ENCODE data around the gene ZCCHC2.

The ZCCHC2 gene

DNA sequence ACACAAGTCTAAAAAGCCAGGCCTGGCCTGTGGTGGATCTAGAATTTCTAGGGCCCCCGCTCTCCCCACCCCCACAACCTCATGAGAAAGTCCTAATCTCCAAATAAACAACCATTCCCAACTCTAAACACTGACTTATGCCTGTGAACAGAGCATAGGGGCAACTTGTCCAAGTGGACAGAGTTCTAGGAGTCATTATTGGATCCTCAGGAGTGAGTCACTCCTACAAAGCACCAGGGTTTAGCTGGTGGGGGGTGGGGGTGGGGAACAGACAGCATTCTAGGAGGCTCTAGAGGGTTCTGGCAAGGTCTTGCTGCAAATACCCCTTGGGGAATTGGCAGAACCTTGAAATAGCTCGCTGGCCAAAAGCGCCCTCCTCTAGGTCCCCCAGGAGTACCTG, 83.3 kb downstream of the ZCCHC2 start:
- TF ChIP-seq SUZ12 (IDR thresholded peaks at IDR 0.05): no peak
- no peak for TF ChIP-seq TARDBP (IDR thresholded peaks at IDR 0.05)
- no peak for TF ChIP-seq SP1 (IDR thresholded peaks at IDR 0.05)
- TF ChIP-seq FOXM1 (IDR thresholded peaks at IDR 0.05; ENCODE audit: borderline replicate concordance): no peak
- TF ChIP-seq NFRKB (IDR thresholded peaks at IDR 0.05): no peak
- TF ChIP-seq LEF1 (IDR thresholded peaks at IDR 0.05; ENCODE audit: borderline replicate concordance): no peak
- no peak for TF ChIP-seq L3MBTL2 (conservative IDR thresholded peaks at IDR 0.05)
- no peak for TF ChIP-seq ZNF384 (IDR thresholded peaks at IDR 0.05)
- TF ChIP-seq, protein P1, sequence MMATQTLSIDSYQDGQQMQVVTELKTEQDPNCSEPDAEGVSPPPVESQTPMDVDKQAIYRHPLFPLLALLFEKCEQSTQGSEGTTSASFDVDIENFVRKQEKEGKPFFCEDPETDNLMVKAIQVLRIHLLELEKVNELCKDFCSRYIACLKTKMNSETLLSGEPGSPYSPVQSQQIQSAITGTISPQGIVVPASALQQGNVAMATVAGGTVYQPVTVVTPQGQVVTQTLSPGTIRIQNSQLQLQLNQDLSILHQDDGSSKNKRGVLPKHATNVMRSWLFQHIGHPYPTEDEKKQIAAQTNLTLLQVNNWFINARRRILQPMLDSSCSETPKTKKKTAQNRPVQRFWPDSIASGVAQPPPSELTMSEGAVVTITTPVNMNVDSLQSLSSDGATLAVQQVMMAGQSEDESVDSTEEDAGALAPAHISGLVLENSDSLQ (IDR thresholded peaks at IDR 0.05): no peak
- TF ChIP-seq ARNT (IDR thresholded peaks at IDR 0.05): no peak
- no peak for TF ChIP-seq ELF4 (IDR thresholded peaks at IDR 0.05)
- no peak for TF ChIP-seq HDGF (IDR thresholded peaks at IDR 0.05; ENCODE audit: borderline replicate concordance)
- no peak for TF ChIP-seq CTBP1 (IDR thresholded peaks at IDR 0.05; ENCODE audit: borderline replicate concordance)
- TF ChIP-seq BHLHE40 (IDR thresholded peaks at IDR 0.05; ENCODE audit: borderline replicate concordance): no peak
- TF ChIP-seq FOXK2 (IDR thresholded peaks at IDR 0.05): no peak
- no peak for TF ChIP-seq FOXA1 (IDR thresholded peaks at IDR 0.05)
- DNase-seq (ENCODE audit: extremely low spot score): no peak
- CTCF ChIA-PET: no interaction called here
- POLR2A ChIA-PET: no interaction called here

DNA sequence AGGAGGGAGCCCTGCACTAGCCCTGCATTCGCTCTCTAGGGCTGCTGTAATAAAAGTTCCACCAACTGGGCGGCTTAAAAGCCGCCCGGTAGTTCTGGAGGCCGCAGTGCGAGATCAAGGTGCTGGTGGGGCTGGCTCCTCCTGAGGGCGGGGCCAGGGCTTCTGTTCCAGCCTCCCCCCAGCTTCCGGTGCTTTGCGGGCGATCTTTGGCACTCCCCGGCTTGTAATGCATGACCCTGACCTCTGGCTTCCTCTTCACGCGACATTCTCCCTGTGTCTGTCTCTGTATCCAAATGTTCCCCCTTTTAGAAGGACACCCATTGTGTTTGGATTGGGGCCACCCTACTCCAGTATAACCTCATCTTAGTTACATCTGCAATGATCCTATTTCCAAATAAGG, 84.5 kb downstream of the ZCCHC2 start:
- CTCF ChIA-PET: no interaction called here
- POLR2A ChIA-PET: no interaction called here
- DNase-seq (ENCODE audit: extremely low spot score): no peak

DNA sequence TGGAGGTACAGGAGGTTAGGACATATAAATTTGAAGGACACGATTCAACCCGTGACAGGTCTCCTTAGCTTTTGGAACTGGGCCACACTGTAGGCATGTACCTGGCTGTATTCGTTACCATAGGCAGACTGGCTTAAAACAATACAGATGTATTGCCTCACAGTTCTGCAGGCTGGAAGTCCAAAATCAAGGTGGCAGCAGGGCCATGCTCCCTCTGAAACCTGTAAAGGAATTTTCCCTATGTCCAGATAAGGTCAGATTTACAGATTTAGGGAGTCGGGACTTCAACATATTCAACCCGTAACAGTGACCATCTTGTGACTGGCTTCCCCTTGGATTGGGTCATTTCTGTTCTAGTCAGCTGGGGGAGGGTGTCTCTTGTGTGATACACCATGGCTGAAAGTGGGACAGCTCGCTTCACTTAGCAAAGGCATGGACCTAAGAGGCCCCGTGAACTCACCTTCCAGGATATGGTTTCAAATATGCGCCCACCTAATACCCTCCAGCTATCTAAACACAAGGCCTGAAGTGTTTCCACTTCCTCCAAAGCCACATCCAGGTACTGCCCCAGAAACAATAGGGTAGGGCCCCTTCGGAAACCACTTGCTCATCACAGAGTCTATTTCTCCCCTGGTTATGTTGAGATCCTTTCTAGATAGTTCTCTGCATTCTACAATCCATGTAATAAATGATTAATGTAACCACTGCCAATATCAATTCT, 85.0 kb downstream of the ZCCHC2 start:
- TF ChIP-seq TARDBP (IDR thresholded peaks at IDR 0.05): no peak
- TF ChIP-seq LEF1 (IDR thresholded peaks at IDR 0.05; ENCODE audit: borderline replicate concordance): no peak
- no peak for TF ChIP-seq HDGF (IDR thresholded peaks at IDR 0.05; ENCODE audit: borderline replicate concordance)
- no peak for TF ChIP-seq ELF4 (IDR thresholded peaks at IDR 0.05)
- TF ChIP-seq ZNF384 (IDR thresholded peaks at IDR 0.05): no peak
- no peak for TF ChIP-seq FOXK2 (IDR thresholded peaks at IDR 0.05)
- no peak for TF ChIP-seq NFRKB (IDR thresholded peaks at IDR 0.05)
- ChIA-PET CTCF (no interaction called here), POLR2A (no interaction called here)
- no peak for DNase-seq (ENCODE audit: extremely low spot score)

More for the DNA sequence above, 84.5 kb downstream of the ZCCHC2 start:
- TF ChIP-seq L3MBTL2 (conservative IDR thresholded peaks at IDR 0.05): no peak

DNA sequence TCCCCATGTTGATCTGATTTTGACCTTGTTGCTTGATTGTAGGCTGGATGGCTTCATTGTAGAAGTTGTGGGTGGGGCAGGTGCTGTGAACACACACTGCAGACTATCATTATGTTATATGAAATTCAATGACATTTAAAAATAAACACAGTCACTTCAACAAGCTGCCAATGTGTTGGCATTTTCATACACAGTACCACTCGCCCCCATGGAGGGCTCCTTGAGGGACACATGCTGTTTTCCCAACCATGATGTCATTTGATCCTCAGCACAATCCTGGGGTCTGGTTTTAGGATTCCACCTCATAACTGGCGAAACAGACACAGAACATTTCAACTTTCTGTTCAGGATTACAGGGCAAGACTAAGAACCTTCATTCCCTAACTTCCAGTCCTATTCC, 86.9 kb downstream of the ZCCHC2 start:
- ChIA-PET POLR2A (no interaction called here), CTCF (interaction anchor here (0.7 kb wide), 1 partner anchor 23 kb away, joined by 3 read pairs; no protein-coding TSS in a partner anchor)
- no peak for DNase-seq (ENCODE audit: extremely low spot score)
- TF ChIP-seq ARNT (IDR thresholded peaks at IDR 0.05) (no peak), BHLHE40 (IDR thresholded peaks at IDR 0.05; ENCODE audit: borderline replicate concordance) (no peak), SUZ12 (IDR thresholded peaks at IDR 0.05) (no peak), SP1 (IDR thresholded peaks at IDR 0.05) (no peak), ELF4 (IDR thresholded peaks at IDR 0.05) (no peak), FOXK2 (IDR thresholded peaks at IDR 0.05) (no peak), TARDBP (IDR thresholded peaks at IDR 0.05) (no peak), NFRKB (IDR thresholded peaks at IDR 0.05) (no peak), L3MBTL2 (conservative IDR thresholded peaks at IDR 0.05) (no peak), FOXM1 (IDR thresholded peaks at IDR 0.05; ENCODE audit: borderline replicate concordance) (no peak), CTBP1 (IDR thresholded peaks at IDR 0.05; ENCODE audit: borderline replicate concordance) (no peak), ZNF384 (IDR thresholded peaks at IDR 0.05) (no peak), FOXA1 (IDR thresholded peaks at IDR 0.05) (no peak), LEF1 (IDR thresholded peaks at IDR 0.05; ENCODE audit: borderline replicate concordance) (no peak), HDGF (IDR thresholded peaks at IDR 0.05; ENCODE audit: borderline replicate concordance) (no peak)
- TF ChIP-seq, protein P1 (IDR thresholded peaks at IDR 0.05): no peak

DNA sequence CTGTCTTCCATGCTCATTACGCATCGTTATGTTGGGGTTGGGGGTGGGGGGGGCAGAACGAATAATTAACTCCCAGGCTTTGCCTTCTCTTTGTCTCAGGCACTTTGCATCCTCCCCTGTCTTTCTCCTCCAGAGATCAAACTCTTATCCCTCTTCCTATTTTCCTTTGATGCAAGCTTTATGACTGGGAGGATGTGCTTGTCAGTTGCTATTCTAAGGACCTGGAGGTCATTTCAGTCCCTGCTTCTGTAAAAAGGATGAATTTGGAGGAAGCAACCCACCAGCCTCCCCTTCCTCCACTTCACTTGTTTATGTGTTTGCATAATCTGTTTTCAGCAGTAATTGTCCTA, 87.5 kb downstream of the ZCCHC2 start:
- ChIA-PET CTCF (no interaction called here), POLR2A (no interaction called here)
- TF ChIP-seq FOXA1 (IDR thresholded peaks at IDR 0.05) (no peak), CTBP1 (IDR thresholded peaks at IDR 0.05; ENCODE audit: borderline replicate concordance) (no peak), BHLHE40 (IDR thresholded peaks at IDR 0.05; ENCODE audit: borderline replicate concordance) (no peak), HDGF (IDR thresholded peaks at IDR 0.05; ENCODE audit: borderline replicate concordance) (no peak), L3MBTL2 (conservative IDR thresholded peaks at IDR 0.05) (no peak), TARDBP (IDR thresholded peaks at IDR 0.05) (no peak), FOXK2 (IDR thresholded peaks at IDR 0.05) (no peak), LEF1 (IDR thresholded peaks at IDR 0.05; ENCODE audit: borderline replicate concordance) (no peak), ARNT (IDR thresholded peaks at IDR 0.05) (no peak), ELF4 (IDR thresholded peaks at IDR 0.05) (no peak), SP1 (IDR thresholded peaks at IDR 0.05) (no peak), FOXM1 (IDR thresholded peaks at IDR 0.05; ENCODE audit: borderline replicate concordance) (no peak), SUZ12 (IDR thresholded peaks at IDR 0.05) (no peak), NFRKB (IDR thresholded peaks at IDR 0.05) (no peak), ZNF384 (IDR thresholded peaks at IDR 0.05) (no peak)
- TF ChIP-seq, protein P1 (IDR thresholded peaks at IDR 0.05): no peak
- DNase-seq (ENCODE audit: extremely low spot score): no peak

DNA sequence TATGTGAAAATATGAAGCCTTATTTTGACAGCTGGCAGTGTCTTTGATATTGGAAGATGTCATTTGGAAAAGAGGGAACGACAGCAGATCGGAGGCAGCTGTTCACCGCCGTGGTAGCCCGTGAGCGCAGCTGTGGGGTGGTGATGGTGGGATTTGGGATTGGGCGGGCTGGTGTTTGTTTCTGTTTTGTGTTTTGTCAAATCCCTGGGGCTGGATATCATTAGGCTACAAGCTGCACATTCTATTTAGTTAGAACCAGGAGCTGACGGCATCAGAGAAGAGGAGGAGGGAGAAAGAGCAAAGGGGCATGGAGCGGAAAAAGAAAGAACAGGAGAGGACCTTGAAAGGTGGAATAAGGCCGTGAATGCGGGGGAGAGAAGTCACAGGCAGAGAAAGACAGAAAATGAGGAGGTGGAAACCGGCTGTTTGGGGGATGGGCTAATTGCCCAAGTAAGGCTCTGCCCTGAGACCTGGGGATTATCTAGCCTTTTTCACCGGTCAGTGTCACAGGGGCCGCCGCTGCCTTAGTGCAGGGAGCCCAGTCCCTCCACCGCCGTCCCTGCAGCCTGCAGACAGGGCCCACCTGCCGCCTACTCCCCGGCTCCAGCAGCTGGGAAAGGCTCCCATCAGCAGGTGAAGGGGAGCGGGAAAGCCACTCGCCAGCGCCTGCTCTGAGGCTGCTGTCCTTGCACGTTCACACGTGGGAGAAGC, 88.0 kb downstream of the ZCCHC2 start:
- ChIA-PET CTCF (interaction anchor here (1.1 kb wide), 1 partner anchor 338 kb away, joined by 3 read pairs; no protein-coding TSS in a partner anchor), POLR2A (no interaction called here)
- TF ChIP-seq FOXA1 (IDR thresholded peaks at IDR 0.05) (no peak), FOXM1 (IDR thresholded peaks at IDR 0.05; ENCODE audit: borderline replicate concordance) (no peak), LEF1 (IDR thresholded peaks at IDR 0.05; ENCODE audit: borderline replicate concordance) (no peak), SP1 (IDR thresholded peaks at IDR 0.05) (no peak), CTBP1 (IDR thresholded peaks at IDR 0.05; ENCODE audit: borderline replicate concordance) (no peak), ARNT (IDR thresholded peaks at IDR 0.05) (no peak), ELF4 (IDR thresholded peaks at IDR 0.05) (no peak), HDGF (IDR thresholded peaks at IDR 0.05; ENCODE audit: borderline replicate concordance) (no peak), SUZ12 (IDR thresholded peaks at IDR 0.05) (no peak), L3MBTL2 (conservative IDR thresholded peaks at IDR 0.05) (no peak), NFRKB (IDR thresholded peaks at IDR 0.05) (no peak), TARDBP (IDR thresholded peaks at IDR 0.05) (no peak), ZNF384 (IDR thresholded peaks at IDR 0.05) (no peak), BHLHE40 (IDR thresholded peaks at IDR 0.05; ENCODE audit: borderline replicate concordance) (no peak), FOXK2 (IDR thresholded peaks at IDR 0.05) (no peak)
- TF ChIP-seq, protein P1 (IDR thresholded peaks at IDR 0.05): no peak
- DNase-seq (ENCODE audit: extremely low spot score): no peak
